ENCODE measurements around the gene TSHZ3. TPM values are rescaled to one million over a fixed set of nuclear protein-coding genes. Genes with fewer than 3 reads are reported as not detected.

The TSHZ3 gene
- total RNA-seq, 1 experiment from 2014 or later: not detected

DNA sequence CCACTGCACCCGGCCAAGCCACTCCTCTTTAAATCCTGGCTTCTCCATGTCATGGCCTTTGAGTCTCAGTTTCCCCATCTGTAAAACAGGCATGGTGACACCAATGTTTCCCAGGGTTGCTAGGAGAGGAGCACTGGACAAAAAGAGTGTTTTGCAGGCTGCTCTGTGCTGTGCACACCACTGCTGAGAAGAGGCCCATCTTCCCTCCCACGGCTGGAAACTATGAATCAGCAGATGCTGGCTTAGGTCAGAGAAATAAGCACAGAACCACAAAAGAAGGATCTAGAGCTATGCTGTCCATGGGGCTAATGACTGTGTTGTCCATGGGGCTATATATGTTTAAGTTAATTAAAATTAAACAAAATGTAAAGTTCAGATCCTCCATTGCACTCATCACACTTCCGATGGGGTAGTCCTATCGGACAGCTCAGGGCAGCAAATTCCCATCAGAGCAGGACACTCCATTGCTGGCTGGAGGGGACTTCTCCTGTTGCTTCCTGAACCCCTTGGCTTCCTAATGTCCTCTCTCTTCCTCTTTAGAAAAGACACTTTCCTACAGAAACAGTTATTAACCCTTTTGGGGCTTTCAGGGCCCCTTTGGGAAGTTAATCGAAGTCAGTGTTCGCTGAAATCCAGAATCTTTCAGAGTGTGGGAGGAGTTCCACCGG lies 37.1 kb downstream of the TSHZ3 start:
- no TSS peak for BruUV-seq (replicated peaks)

GRCh38 chr19:31310432-31311133 lies 38.7 kb downstream of the TSHZ3 start:
- no peak for DNase-seq (ENCODE audit: unreplicated experiment)
- Mint-ChIP-seq H3K27me3 (ENCODE audit: insufficient read depth, unreplicated experiment) (no peaks in the 10 kb centered on the region), H3K36me3 (ENCODE audit: insufficient read depth, unreplicated experiment) (peaks cover under 1% of the 10 kb centered on the region), H3K4me3 (ENCODE audit: unreplicated experiment) (no peak overlapping the region), H3K27ac (ENCODE audit: low read depth, unreplicated experiment) (no peak overlapping the region), H3K9me3 (ENCODE audit: unreplicated experiment) (peaks cover 6% of the 10 kb centered on the region), H3K4me1 (ENCODE audit: insufficient read depth, unreplicated experiment) (no peaks in the 10 kb centered on the region)
- no TSS peak for BruUV-seq (replicated peaks)
- ChIA-PET POLR2A (no interaction called here), CTCF (no interaction called here)
- intact Hi-C loops (cut with micrococcal nuclease): no loop called here
- no peak for TF ChIP-seq CTCF (IDR thresholded peaks at IDR 0.05; ENCODE audit: unreplicated experiment)

More for the DNA sequence above, 37.1 kb downstream of the TSHZ3 start:
- CTCF ChIA-PET: interaction anchor here (0.6 kb wide), 3 partner anchors 13 to 1702 kb away, joined by 3 to 4 read pairs (median 3); no protein-coding TSS in a partner anchor
- POLR2A ChIA-PET: no interaction called here
- Mint-ChIP-seq H3K4me1 (ENCODE audit: insufficient read depth, unreplicated experiment) (no peaks in the 10 kb centered on the region), H3K9me3 (ENCODE audit: unreplicated experiment) (peaks cover 16% of the 10 kb centered on the region), H3K27ac (ENCODE audit: low read depth, unreplicated experiment) (no peak overlapping the region), H3K27me3 (ENCODE audit: insufficient read depth, unreplicated experiment) (no peaks in the 10 kb centered on the region), H3K4me3 (ENCODE audit: unreplicated experiment) (no peak overlapping the region), H3K36me3 (ENCODE audit: insufficient read depth, unreplicated experiment) (peaks cover 7% of the 10 kb centered on the region)
- intact Hi-C loops (cut with micrococcal nuclease): no loop called here
- no peak for DNase-seq (ENCODE audit: unreplicated experiment)
- TF ChIP-seq CTCF (IDR thresholded peaks at IDR 0.05; ENCODE audit: unreplicated experiment): no peak

- intact Hi-C loops (cut with micrococcal nuclease): no loop called here
- BruUV-seq (replicated peaks): no TSS peak
- ChIA-PET POLR2A (no interaction called here), CTCF (interaction anchor here (0.6 kb wide), 1 partner anchor 218 kb away, joined by 6 read pairs; no protein-coding TSS in a partner anchor)
- Mint-ChIP-seq H3K27ac (ENCODE audit: low read depth, unreplicated experiment) (no peak overlapping the region), H3K27me3 (ENCODE audit: insufficient read depth, unreplicated experiment) (no peaks in the 10 kb centered on the region), H3K9me3 (ENCODE audit: unreplicated experiment) (peaks cover 6% of the 10 kb centered on the region), H3K4me3 (ENCODE audit: unreplicated experiment) (no peak overlapping the region), H3K4me1 (ENCODE audit: insufficient read depth, unreplicated experiment) (no peaks in the 10 kb centered on the region), H3K36me3 (ENCODE audit: insufficient read depth, unreplicated experiment) (no peaks in the 10 kb centered on the region)
- TF ChIP-seq CTCF (IDR thresholded peaks at IDR 0.05; ENCODE audit: unreplicated experiment): no peak
- DNase-seq (ENCODE audit: unreplicated experiment): no peak
These were observed 40.5 kb downstream of the TSHZ3 start for GRCh38 chr19:31308781-31309180.

DNA sequence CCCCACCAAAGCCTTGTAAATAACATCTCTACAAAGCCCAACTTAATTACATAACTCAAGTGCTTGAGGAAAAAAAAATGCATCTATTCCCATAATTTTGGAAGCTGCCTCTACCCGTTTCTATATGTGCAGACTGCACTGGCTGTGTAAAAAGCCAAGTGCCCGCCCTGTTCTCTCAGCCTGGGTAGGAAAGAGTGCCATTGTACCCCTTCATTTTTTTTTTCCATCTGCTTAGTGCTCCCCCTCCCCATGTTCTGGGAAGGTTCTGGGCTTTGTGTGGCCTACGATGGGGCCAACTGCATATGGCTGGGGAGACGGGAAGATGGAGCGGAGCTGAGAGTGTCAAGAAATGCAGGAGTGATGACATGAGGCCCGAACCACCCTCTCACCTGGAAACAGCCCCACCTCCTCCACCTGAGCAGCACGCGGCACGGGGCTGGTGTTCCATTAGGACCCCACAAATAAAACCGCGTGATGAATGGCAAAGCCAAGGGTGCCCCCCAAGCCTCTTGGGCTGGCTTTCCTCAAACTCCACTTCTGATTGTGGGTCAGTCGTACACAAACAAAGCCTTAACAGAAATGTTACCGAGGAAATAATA lies 42.1 kb downstream of the TSHZ3 start:
- DNase-seq (ENCODE audit: unreplicated experiment): no peak
- H3K27me3 Mint-ChIP-seq (ENCODE audit: insufficient read depth, unreplicated experiment): no peaks in the 10 kb centered on the region
- CTCF ChIA-PET: interaction anchor here (0.7 kb wide), 2 partner anchors 976 to 1638 kb away, joined by 3 read pairs; no protein-coding TSS in a partner anchor
- no TSS peak for BruUV-seq (replicated peaks)
- peaks cover 6% of the 10 kb centered on the region for H3K9me3 Mint-ChIP-seq (ENCODE audit: unreplicated experiment)
- no peaks in the 10 kb centered on the region for H3K4me1 Mint-ChIP-seq (ENCODE audit: insufficient read depth, unreplicated experiment)
- H3K36me3 Mint-ChIP-seq (ENCODE audit: insufficient read depth, unreplicated experiment): no peaks in the 10 kb centered on the region
- no peak for TF ChIP-seq CTCF (IDR thresholded peaks at IDR 0.05; ENCODE audit: unreplicated experiment)
- no peak overlapping the region for H3K27ac Mint-ChIP-seq (ENCODE audit: low read depth, unreplicated experiment)
- POLR2A ChIA-PET: no interaction called here
- intact Hi-C loops (cut with micrococcal nuclease): no loop called here
- H3K4me3 Mint-ChIP-seq (ENCODE audit: unreplicated experiment): no peak overlapping the region

All from MCF 10A (cell line).